ENCODE results near the gene NKAIN4. TPM values are rescaled to one million over a fixed set of nuclear protein-coding genes. Genes with fewer than 3 reads are reported as not detected.

The NKAIN4 gene
- total RNA-seq, 2 experiments from 2014 or later, result not detected

DNA sequence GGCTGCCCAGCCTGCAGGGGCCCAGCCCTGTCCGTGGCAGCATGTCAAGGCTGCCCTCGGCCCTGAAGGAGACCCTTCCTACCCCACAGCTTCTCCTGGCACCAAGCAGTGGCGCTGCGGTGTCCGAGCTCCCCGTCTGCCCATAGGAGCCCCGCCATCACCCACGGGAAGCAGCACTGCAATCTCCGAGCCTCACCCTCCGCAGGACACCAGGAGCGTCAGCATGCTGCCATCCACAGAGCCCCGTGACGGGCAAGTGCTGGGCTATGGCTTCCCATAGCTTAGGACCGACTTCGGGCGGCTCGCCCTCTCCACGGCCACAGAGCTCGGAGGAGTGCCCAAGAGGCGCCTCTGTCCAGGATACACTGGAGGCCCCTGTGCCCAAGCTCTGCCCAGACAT lies 63.4 kb downstream of the NKAIN4 start:
- no peak for DNase-seq
- intact Hi-C loops (cut with micrococcal nuclease), result no loop called here
- CTCF ChIA-PET, result interaction anchor here (2.5 kb wide), 1 partner anchor 33 kb away, joined by 10 read pairs; no protein-coding TSS in a partner anchor

More for the DNA sequence above, 63.4 kb downstream of the NKAIN4 start:
- no peaks in the 10 kb centered on the region for H3K4me1 Mint-ChIP-seq (ENCODE audit: low read depth)
- TF ChIP-seq, protein P1, sequence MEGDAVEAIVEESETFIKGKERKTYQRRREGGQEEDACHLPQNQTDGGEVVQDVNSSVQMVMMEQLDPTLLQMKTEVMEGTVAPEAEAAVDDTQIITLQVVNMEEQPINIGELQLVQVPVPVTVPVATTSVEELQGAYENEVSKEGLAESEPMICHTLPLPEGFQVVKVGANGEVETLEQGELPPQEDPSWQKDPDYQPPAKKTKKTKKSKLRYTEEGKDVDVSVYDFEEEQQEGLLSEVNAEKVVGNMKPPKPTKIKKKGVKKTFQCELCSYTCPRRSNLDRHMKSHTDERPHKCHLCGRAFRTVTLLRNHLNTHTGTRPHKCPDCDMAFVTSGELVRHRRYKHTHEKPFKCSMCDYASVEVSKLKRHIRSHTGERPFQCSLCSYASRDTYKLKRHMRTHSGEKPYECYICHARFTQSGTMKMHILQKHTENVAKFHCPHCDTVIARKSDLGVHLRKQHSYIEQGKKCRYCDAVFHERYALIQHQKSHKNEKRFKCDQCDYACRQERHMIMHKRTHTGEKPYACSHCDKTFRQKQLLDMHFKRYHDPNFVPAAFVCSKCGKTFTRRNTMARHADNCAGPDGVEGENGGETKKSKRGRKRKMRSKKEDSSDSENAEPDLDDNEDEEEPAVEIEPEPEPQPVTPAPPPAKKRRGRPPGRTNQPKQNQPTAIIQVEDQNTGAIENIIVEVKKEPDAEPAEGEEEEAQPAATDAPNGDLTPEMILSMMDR (IDR thresholded peaks at IDR 0.05), result no peak
- POLR2A ChIA-PET, result interaction anchor here (0.6 kb wide), 1 partner anchor 605 kb away, joined by 3 read pairs; no protein-coding TSS in a partner anchor
- H3K36me3 Mint-ChIP-seq (ENCODE audit: low read depth), result no peaks in the 10 kb centered on the region
- ATAC-seq, result no peak
- no peak overlapping the region for H3K27ac Mint-ChIP-seq
- no peaks in the 10 kb centered on the region for H3K27me3 Mint-ChIP-seq
- H3K4me3 Mint-ChIP-seq, result no peak overlapping the region
- H3K9me3 Mint-ChIP-seq, result no peaks in the 10 kb centered on the region

Small RNA genes within 50 kb of the gene (microRNA-seq; reads per million reads assigned to microRNA genes)
- gene MIR3196 (ENCODE audit: borderline microRNAs expressed, borderline replicate concordance) (not detected), gene MIR4326 (ENCODE audit: borderline microRNAs expressed, borderline replicate concordance) (2.7 reads per million)

Other genes with a start within 250 kb of the NKAIN4 start
- gene BHLHE23, start 247.5 kb downstream of the NKAIN4 start, total RNA-seq, result not detected
- 10 to 100 TPM; 31.0 TPM for gene YTHDF1, start 38.3 kb downstream of the NKAIN4 start, total RNA-seq
- 1 to 10 TPM; 5.1 to 5.3 TPM for gene BIRC7, start 18.6 kb downstream of the NKAIN4 start, total RNA-seq
- gene ARFGAP1, start 18.4 kb upstream of the NKAIN4 start, total RNA-seq, result 10 to 100 TPM; 71.3 to 75.0 TPM
- gene COL20A1, start 38.7 kb upstream of the NKAIN4 start, total RNA-seq, result under 1 TPM in 1 of 2 experiments, not detected in 1; 0.04 TPM
- gene CHRNA4, start 106.9 kb upstream of the NKAIN4 start, total RNA-seq, result not detected
- not detected for gene KCNQ2, start 218.2 kb upstream of the NKAIN4 start, total RNA-seq
- gene EEF1A2, start 244.6 kb upstream of the NKAIN4 start, total RNA-seq, result 1 to 10 TPM; 1.4 to 2.2 TPM